Measurements from ENCODE around the gene COL7A1. TPM values are rescaled to one million over a fixed set of nuclear protein-coding genes. Genes with fewer than 3 reads are reported as not detected.

COL7A1 gene
- total RNA-seq, 2 experiments from 2014 or later = 4.1 to 10.8 TPM

DNA sequence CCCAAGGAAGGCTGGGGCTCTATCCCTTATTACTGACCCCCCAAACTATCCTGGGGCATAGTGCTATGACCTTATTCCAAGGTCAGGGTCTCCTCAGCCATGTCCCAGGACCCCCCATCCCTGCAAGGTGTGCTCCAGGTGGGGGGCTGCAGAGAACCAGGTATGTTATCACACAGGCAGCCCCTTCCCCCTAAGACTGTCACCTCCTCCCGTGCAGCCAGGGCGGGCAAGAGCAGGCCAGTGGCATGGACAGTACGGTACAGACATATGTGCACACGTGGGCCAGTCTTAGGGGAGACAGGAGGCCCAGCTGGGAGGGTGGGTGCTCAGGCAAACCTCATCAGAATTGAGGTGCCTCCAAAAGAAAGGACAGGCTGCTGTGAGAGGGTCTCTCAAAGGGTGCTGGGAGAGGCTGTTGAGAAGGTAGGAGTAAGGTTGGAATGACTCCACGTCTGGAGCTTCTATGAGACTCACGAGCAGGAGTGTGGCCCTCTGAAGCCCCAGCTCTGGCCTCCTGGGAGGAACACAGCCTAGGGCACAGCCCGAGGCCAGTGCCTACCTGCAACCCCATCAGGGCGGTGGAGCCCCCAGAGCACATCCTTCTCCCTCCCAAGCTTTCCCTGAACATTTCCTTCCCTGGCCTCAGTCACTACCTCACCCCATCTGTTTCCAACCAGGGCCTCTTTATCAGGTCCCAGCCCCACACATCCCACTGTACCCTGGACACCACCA is 1.7 kb upstream of the COL7A1 start:
- H3K79me2 ChIP-seq (ENCODE audit: insufficient read depth, low read depth, low read length) = no peaks in the 10 kb centered on the region
- no peaks in the 10 kb centered on the region for H3K9me2 ChIP-seq (ENCODE audit: insufficient read depth, low read length)
- intact Hi-C loops (cut with micrococcal nuclease; ENCODE audit: unreplicated experiment) = no loop called here
- no peaks in the 10 kb centered on the region for H3K4me1 ChIP-seq (ENCODE audit: insufficient read depth, low read length, poor library complexity, severe bottlenecking)
- H3K4me2 ChIP-seq (ENCODE audit: low read length) = no peak overlapping the region
- no peak overlapping the region for H3K4me3 ChIP-seq (ENCODE audit: low read depth, low read length, poor library complexity, severe bottlenecking)
- H2AFZ ChIP-seq (ENCODE audit: low read length) = no peak overlapping the region
- ChIA-PET CTCF (ENCODE audit: unreplicated experiment) (interaction anchor here (0.5 kb wide), 1 partner anchor 398 kb away, joined by 3 read pairs; no protein-coding TSS in a partner anchor), POLR2A (interaction anchor here (0.6 to 0.7 kb wide), 2 partner anchors 20 to 27 kb away, joined by 3 to 5 read pairs; no protein-coding TSS in a partner anchor)
- BruUV-seq (replicated peaks) = no TSS peak
- no peaks in the 10 kb centered on the region for H3K9me3 ChIP-seq (ENCODE audit: low read length)
- DNase-seq (ENCODE audit: low spot score) = no peak
- TF ChIP-seq EZH2phosphoT487 (IDR thresholded peaks at IDR 0.05; ENCODE audit: borderline replicate concordance, low read depth, low read length) = no peak
- TF ChIP-seq, protein P1, sequence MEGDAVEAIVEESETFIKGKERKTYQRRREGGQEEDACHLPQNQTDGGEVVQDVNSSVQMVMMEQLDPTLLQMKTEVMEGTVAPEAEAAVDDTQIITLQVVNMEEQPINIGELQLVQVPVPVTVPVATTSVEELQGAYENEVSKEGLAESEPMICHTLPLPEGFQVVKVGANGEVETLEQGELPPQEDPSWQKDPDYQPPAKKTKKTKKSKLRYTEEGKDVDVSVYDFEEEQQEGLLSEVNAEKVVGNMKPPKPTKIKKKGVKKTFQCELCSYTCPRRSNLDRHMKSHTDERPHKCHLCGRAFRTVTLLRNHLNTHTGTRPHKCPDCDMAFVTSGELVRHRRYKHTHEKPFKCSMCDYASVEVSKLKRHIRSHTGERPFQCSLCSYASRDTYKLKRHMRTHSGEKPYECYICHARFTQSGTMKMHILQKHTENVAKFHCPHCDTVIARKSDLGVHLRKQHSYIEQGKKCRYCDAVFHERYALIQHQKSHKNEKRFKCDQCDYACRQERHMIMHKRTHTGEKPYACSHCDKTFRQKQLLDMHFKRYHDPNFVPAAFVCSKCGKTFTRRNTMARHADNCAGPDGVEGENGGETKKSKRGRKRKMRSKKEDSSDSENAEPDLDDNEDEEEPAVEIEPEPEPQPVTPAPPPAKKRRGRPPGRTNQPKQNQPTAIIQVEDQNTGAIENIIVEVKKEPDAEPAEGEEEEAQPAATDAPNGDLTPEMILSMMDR (conservative IDR thresholded peaks at IDR 0.05; ENCODE audit: low read length) = no peak
- no peaks in the 10 kb centered on the region for H4K20me1 ChIP-seq (ENCODE audit: insufficient read depth, low read length)
- H3K36me3 ChIP-seq (ENCODE audit: insufficient read depth, low read length) = peaks cover 47% of the 10 kb centered on the region
- no peak overlapping the region for H3K27ac ChIP-seq (ENCODE audit: low read depth, low read length, poor library complexity, severe bottlenecking)

DNA sequence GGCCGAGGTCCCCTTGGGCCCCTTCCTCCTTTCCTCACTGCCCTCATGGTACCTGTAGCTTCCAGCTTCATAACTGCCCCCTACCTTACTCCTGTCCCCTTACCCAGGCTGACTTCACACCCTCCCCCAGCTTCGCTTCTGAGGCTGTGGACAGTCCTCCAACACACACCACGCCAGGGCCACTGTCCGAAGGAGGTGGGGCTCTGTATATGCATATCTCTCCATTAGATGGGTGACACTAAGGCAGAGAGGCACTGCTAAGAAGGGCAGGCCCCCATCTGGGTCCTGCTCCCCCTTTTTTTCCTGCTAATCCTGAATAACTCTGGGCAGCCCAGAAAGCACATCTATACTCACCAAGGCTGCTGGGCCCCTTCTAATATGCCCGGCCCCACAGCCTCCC is 1.0 kb upstream of the COL7A1 start:
- CTCF ChIA-PET (ENCODE audit: unreplicated experiment) = no interaction called here
- H3K27ac ChIP-seq (ENCODE audit: low read depth, low read length, poor library complexity, severe bottlenecking) = no peak overlapping the region
- no peaks in the 10 kb centered on the region for H4K20me1 ChIP-seq (ENCODE audit: insufficient read depth, low read length)
- intact Hi-C loops (cut with micrococcal nuclease; ENCODE audit: unreplicated experiment) = no loop called here
- no TSS peak for BruUV-seq (replicated peaks)
- no peaks in the 10 kb centered on the region for H3K4me1 ChIP-seq (ENCODE audit: insufficient read depth, low read length, poor library complexity, severe bottlenecking)
- H3K9me3 ChIP-seq (ENCODE audit: low read length) = no peaks in the 10 kb centered on the region
- no peaks in the 10 kb centered on the region for H3K79me2 ChIP-seq (ENCODE audit: insufficient read depth, low read depth, low read length)
- POLR2A ChIA-PET = no interaction called here
- H2AFZ ChIP-seq (ENCODE audit: low read length) = no peak overlapping the region
- no peak overlapping the region for H3K4me3 ChIP-seq (ENCODE audit: low read depth, low read length, poor library complexity, severe bottlenecking)
- no peak for TF ChIP-seq EZH2phosphoT487 (IDR thresholded peaks at IDR 0.05; ENCODE audit: borderline replicate concordance, low read depth, low read length)
- TF ChIP-seq, protein P1 (conservative IDR thresholded peaks at IDR 0.05; ENCODE audit: low read length) = no peak
- H3K9me2 ChIP-seq (ENCODE audit: insufficient read depth, low read length) = no peaks in the 10 kb centered on the region
- no peak for DNase-seq (ENCODE audit: low spot score)
- H3K36me3 ChIP-seq (ENCODE audit: insufficient read depth, low read length) = peaks cover 40% of the 10 kb centered on the region
- no peak overlapping the region for H3K4me2 ChIP-seq (ENCODE audit: low read length)

DNA sequence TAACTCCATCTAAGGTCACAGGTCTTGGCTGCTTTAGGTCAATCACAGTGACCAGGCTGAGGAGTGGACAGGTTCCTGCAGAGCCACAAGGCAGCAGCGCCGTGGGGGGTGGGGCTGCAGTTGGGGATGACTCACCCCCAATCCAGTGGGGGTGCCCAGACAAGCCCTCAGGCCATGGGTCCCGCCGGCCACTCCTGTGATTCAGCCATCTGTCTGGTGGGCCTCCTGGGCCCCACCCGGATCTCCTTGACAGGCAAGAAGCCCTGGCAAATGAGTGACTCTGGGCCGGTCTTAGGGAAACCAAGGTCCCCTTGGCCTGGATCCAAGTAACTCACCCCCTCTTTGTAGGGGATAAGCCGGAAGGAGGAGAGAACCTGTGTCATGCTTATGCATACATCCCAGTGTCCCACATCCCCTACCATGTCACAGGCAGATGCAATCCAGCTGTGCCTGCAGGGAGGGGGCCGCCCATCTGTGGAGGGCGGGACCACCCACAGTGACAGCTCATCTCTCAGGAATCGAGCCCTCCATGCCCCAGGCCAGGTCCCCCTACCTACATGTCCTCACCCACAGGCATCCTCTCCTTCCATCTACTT is 495 bp upstream of the COL7A1 start:
- Histone ChIP-seq H3K9me2 (ENCODE audit: insufficient read depth, low read length) (no peaks in the 10 kb centered on the region), H3K36me3 (ENCODE audit: insufficient read depth, low read length) (peaks cover 34% of the 10 kb centered on the region), H2AFZ (ENCODE audit: low read length) (no peak overlapping the region), H4K20me1 (ENCODE audit: insufficient read depth, low read length) (no peaks in the 10 kb centered on the region), H3K9me3 (ENCODE audit: low read length) (no peaks in the 10 kb centered on the region), H3K4me1 (ENCODE audit: insufficient read depth, low read length, poor library complexity, severe bottlenecking) (no peaks in the 10 kb centered on the region), H3K79me2 (ENCODE audit: insufficient read depth, low read depth, low read length) (no peaks in the 10 kb centered on the region), H3K4me2 (ENCODE audit: low read length) (no peak overlapping the region), H3K4me3 (ENCODE audit: low read depth, low read length, poor library complexity, severe bottlenecking) (no peak overlapping the region), H3K27ac (ENCODE audit: low read depth, low read length, poor library complexity, severe bottlenecking) (no peak overlapping the region)
- DNase-seq (ENCODE audit: low spot score) = no peak
- POLR2A ChIA-PET = no interaction called here
- intact Hi-C loops (cut with micrococcal nuclease; ENCODE audit: unreplicated experiment) = no loop called here
- CTCF ChIA-PET (ENCODE audit: unreplicated experiment) = no interaction called here
- TF ChIP-seq, protein P1 (conservative IDR thresholded peaks at IDR 0.05; ENCODE audit: low read length) = no peak
- no peak for TF ChIP-seq EZH2phosphoT487 (IDR thresholded peaks at IDR 0.05; ENCODE audit: borderline replicate concordance, low read depth, low read length)
- BruUV-seq (replicated peaks) = no TSS peak
